ENCODE results near the gene ZBED6.

- TF ChIP-seq POLR2A (IDR thresholded peaks at IDR 0.05) (no peak), CTCF (IDR thresholded peaks at IDR 0.05) (no peak)
Measured at GRCh38 chr1:203768256-203768655, 27.2 kb upstream of the ZBED6 start.

Data from ovary (tissue), 3 donors.